GM19238 (cell line): ENCODE data around the gene MVD.

Source experiments
- DNase-seq: peaks from one replicate; pipeline ENCODE4 v3.0.0; 2011; ENCODE audit warnings: low spot score; ENCODE audit not compliant: insufficient read length

MVD gene

DNA sequence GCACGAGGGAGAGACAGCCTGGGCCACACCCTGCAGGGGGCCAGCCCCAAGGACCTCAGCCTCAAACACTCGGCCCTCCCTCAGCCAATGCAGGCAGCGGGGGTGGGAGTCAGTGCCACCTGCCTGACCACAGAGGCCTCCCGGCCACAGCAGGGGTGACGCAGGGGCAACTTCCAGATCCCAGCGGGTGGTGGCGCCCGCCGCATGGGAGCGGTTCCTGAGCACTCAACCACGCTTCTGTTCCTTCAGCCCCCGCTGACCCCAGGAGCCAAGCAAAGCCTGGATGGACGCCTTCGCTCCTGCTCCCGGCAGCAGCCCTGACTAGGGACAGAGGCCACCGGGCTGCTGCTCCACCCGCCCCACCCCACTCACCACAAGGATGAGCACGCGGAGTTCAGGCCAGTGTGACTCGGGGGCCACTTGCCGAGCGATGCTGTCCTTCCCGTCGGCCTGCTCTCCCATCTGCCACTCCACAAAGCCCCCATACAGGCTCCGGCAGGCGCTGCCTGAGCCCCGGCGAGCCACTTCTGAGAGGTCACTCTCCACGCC, 7.1 kb downstream of the MVD start:
- DNase-seq, result no peak

DNA sequence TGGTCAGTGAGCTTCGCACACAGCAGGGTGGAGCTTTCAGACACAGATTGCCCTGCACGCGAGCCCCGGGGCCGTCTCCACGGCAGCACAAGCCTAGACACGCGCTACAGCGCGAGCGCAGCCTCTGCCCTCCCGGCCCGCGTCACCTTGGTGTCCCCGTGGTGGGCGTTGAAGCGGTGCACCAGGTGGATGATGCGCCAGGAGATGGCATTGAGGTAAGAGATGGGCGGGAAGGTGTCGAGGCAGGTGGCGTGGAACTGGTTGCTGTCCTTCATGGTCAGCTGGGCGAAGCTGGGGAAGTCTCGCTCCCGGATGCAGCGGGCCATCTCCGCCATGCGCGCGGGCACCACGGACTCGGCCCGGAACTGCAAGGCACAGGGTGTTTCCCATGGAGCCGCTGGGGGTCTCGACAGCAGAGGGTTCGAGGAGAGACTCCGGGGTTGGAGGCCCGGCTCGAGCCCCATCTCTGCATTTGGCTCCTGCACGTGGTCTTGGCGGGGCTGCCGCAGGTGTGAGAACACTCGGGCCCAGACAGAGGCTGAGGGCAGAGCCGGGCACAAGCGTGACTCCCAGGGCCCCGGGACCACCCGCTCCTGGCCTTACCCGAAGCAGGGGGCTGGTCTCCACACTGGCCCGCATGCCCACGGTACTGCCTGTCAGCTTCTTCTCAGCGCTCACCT, 7.7 kb downstream of the MVD start:
- no peak for DNase-seq

DNA sequence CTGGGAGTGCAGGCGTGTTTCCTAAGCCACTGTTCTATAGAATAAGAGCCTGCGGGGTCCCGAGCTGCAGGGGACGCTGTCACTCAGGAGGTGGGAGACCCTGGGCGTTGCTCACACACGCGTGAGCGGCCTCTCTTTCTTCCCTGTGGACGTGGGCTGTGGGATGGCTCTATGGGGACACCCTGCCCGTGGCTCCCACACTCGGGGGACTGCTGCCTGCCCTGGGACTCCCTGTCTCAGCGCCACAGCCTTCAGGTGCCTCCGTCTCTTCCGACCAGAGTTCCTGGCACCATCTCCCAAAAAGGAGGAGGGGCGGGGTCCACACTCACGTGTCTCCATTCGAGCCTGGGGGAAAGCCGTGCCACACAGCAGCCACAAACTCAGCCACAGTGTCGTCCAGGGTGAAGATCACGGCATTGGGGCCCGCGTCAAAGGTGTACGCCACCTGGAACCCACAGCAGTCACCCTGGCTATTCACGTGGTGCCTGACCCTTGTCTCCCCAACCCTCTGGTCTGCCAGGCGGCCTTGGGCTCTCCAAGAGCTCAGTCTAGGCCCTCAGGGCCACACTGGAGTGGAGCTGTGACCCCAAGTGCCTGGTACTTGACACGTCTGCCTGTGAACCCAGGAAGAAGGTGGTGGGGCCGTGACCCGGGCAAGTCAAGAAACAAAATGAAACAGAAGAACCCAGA, 8.4 kb downstream of the MVD start:
- DNase-seq, result no peak

DNA sequence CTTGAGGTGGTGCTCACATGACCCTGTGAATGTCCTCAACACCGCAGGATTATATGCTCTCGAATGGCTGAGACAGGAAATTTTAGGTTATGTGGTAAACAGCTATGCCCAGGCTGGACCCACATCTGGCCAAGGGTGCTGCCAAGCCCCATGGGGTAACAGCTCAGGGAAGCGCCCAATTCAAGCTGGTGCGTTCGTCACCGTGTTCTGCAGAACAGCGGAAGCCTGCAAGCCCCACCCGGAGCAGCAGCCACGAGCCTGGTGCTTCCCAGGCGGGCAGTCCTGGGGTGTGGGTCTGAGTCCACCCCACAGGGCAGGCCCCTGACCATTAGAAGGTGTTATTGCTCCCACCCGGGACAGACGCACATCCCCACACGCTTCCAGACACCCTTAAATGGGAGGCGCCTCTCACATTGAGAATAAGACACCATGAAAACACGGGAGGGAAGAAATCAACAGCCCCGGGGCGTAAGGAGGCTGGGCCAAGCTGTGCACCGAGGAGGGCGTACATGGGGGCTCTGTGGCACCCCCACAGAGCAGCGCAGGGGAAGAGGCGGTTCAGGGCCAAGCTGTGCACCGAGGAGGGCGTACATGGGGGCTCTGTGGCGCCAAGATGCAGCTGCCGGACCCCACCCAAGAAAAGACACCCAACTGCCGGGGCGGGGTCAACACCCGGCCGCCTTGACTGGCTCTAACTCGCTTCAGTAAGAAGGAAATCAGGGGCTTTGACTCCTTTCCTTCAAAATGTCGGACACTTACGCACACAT, 9.1 kb downstream of the MVD start:
- no peak for DNase-seq

DNA sequence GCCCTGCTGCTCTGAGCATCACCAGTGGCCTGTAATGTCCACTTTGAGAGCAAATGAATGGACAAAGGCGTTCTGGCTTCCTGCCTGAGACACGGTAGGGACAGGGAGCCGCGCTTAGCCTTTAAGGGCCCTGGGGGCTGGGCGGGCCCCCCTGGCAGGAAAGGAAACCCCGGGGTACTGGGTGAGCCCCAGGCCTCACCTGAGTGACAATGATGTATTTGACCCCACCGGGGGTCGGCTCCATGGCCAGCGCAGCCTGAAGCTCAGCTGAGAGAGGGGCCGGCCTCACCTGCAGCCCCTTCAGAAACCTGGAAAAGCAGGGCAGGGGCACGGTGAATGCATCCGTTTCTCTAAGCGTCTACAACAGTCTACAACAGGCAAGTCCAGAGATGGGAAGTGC, 9.8 kb downstream of the MVD start:
- DNase-seq, result no peak

DNA sequence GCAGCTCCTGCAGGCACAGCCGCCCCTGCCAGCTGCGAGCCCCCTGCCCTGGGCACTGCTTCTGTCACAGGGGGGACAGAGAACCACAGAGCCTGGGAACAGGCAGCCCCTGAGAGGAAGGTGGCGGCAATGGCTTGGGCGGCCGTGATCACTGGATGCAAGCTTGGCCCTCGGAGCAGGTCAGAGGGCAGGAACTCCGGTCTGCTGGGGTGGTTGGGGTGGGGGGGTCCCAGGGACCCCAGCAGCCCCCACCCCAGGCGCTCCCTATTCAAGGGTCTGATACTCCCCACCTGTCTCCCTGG, 10.2 kb downstream of the MVD start:
- no peak for DNase-seq

DNA sequence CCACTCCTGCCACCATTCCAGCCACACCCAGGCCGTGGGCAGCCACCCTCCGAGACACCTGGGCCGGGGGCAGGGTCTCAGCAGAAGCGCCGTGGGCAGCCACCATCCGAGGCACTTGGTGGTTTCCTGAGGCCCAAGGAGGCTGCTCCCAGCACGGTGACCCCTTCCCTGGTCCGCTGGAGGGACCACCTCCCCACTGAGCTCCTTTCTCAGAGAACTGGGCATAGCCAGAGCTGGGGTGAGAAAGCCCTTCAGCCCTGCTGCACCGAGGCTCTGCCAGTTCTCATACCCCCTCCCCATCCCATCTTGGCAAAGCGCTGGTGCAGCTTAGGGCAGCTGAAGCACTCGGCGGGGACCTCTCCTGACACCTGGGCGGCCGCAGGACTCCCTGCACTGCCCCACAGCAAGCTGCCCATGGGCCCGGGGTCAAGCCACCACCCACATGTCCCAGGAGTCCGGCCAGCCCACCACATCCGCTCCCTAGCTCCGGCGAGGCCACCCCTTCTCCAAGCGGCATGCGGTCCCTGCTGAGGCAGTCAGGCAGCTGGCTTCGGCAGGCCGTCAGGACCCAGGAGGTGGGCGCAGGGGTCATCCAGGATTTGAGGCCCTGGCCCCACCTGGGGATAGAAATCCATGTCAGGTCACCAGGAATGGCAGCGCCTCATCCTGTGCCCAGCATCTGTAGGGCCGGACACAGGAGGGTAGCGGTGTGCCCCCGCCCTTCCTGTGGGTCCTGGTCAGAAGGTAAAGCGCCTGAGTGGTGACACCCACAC, 10.7 kb downstream of the MVD start:
- no peak for DNase-seq

DNA sequence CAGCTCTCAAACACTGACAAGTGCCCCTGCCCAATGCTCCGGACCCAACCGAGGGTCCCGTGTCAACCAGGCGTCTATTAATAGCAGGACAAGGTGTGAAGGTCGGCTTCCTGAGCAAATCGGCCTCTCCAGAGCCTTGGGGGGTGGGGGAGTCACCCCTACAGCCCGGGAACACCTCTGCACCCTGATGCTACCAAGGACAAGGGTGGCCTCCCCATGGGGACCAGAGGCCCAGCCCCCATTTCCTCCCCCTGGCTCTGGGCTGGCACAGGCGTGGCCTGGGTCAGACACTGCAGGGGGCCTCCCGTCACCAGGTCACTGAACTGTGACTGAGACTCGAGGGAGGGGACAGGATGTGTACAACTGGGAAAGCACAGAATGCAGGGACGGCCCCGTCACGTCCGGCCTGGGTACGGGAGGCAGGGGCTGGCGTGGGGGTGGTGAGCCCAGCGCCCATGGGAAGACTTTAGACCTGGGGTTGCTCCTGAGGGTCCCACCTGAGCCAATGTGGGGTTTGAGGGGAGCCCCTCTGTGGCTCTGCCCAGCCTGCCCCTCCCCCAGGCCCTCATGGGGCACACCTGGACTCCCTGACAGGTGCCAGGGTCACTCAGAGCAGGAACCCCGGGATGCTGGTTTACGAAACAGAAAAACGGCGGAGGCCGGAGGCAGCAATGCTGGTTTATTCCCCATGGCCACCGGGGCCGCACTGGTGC, 11.5 kb downstream of the MVD start:
- peak; percentile 99 for DNase-seq

DNA sequence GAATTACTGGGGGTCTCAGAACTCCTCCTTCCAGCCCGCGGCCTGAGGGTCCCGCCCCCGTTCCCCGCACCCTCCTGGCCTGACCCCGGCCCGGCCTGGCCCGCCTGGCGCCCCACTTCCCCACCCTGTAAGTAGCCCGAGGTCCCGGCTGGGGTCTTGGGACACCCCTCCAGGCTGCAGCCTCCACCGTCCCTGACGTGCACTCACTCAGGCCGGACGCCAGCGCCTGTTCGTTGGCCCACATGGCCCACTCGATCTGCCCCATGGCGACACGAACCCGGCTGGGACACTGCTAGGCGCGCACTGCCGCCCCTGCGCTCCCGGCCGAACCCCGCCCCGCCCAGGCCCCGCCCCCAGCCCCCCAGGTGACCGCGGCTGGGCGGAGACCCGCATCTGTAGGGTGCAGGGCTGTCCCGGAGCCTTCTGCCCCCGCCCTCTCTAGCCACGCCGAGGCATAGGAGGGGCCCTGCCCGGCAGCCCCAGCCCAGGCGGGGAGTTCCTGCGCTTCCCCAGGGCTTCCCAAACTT, 12.1 kb downstream of the MVD start, which contains the start of gene CYBA:
Gene CYBA, minus strand, starts transcription at position 305 of the 527 bp plus-strand sequence. Its CDS starts 40 bp downstream, at position 265.
- DNase-seq, result peak; percentile 99

DNA sequence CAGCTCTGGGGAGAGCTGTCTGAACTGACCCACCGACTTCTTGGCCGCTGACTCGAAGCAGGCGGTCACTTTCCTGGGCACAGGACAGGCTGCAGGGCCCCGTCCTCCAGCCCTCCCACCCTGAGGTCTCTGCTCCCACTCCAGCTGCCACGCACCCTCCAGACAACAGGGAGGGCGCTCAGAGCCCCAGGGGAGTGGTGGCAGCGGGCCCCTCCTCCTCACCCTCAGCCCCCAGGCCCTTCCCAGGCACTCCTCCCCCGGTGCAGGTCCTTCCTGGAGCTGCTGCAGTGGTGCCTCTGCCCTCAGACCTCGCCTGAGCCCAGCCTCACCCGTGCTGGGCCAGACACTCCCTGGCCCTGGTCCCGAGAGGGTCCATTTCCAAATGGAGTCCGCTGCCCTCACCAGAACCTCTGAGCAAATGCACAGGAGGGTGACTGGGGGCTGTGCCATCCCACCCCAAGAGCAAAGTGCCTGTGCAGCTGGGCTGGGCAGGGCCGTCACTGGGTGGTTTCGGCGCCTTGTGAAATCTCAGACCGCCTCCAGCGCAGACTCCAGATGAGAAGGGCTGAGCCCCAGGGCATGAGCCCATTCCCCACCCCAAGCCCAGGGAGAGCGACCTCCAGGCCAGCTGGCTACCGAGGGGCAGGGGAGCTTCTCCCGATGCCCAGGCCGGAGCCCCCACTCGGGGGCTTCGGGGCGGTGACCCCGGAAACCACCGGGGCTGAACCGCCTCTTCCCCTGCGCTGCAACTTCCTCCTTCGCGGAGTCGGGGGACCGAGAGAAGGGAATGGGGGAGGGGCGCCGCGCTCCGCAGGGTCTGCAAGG, 12.8 kb downstream of the MVD start:
- peak; percentile 75 for DNase-seq

DNA sequence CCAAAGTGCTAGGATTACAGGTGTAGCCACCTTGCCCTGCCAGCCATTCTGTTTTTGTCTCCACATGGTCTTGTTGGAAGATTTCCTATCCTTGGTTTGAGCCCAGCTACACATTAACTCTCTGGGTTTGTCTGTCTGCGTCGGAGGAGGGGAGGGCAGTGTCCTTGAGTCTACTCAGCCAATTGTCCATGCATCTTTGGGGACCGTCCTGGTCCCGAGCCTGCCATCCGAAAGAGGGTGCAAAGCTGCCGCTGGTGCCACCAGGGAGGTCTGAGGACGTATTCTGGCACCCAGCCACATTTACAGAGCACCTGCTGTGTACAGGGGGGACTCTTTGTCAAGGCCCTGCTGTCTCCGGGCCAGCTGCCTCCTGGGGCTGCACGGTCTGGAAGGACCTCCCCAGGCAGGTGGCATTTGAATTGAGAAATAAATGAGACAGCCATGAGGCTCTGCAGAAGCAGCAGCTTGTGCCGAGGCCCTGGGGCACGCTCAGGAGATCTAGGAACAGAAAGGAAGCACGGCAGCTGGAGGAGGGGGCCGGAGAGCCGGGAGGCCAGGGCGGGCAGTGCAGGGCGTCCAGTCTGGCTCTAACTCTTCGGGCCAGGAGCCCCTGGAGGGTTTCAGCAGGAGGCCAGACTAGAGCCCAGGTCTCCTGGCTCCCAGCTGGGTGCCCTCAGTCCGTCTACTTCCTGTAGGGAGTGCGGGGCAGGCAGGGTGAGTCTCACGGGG, 13.5 kb downstream of the MVD start:
- no peak for DNase-seq

DNA sequence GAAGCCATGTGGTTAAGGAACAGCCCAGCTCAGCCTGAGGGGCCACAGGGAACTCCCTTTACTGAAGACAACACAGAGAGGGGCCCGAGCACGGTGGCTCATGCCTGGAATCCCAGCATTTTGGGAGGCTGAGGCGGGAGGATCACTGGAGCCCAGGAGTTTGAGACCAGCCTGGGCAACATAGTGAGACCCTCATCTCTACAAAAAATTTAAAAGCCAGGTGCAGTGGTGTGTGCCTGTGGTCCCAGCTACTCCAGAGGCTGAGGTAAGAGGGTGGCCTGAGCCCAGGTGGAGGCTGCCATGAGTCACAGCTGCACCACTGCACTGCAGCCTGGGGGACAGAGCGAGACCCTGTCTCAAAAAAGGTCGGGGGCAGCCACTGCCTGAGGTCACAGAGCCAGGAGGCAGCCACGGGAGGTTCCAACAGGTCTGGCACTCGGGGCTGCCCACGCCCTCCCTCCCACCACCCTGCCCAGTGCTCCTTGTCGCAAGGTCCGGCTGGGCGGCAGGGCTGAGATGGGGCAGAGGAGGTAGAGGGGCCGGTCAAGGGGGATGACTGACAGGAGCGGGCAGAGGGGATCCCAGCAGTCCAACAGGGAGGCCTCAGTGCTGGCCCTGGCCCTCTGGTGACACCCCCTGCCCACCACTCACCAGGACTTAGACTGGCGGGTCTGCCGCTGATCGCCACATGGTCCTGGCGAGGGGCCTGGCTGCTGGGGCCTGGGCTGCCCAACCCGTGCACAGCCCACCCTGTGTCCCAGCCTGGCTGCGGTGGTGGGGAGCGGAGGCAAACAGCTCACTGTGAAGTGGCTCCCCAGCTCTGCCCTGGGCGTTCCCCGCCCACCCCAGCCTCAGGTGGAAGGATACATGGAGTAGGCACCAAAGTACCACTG, 15.5 kb downstream of the MVD start:
- no peak for DNase-seq

DNA sequence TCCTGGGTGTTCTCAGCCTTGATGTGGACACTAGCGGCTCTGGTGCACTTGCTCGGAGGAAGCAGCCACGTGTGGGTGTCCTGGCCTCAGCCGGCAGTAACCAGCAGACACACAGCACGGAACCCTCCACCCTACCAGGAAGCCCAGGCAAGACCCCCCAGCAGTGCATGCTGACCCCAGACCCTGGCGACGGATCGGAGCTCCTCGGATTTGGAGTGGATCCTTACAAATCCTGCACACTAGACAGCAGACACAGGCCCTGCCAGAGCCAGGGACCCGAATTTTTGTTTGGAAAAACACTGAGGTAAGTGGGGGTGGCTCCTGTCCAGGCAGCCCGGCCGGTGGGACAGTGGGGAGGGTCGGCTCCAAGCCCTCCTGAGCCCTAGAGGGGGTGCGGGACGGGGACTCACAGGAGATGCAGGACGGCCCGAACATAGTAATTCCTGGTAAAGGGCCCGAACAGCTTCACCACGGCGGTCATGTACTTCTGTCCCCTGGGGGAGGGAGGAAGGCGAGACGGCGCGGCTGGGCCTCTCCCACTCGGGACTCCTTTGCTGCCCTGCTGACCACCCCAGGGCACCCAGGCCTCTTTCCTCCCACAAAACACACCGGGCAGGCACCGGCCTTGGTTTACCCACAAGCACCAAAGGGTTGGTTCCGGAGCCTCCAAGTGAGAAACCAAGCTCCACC, 16.4 kb downstream of the MVD start:
- DNase-seq, result no peak

DNA sequence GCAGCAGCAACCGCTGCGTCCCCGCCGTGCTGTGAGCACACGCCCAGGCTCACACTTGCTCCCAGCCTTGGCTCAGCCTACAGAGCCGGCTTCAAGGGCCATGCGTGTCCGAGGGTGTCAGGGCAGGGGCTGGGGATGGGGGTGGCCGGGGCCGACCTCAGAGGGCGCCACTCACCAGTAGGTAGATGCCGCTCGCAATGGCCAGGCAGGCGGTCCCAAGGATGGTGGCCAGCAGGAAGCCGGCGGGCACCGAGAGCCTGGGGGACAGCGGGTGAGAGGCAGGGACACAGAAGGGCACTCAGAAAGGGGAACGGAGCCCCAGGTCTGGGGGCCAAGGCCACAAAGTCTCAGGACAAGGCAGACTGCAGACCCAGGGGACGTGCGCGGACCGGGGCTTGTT, 16.9 kb downstream of the MVD start:
- no peak for DNase-seq

DNA sequence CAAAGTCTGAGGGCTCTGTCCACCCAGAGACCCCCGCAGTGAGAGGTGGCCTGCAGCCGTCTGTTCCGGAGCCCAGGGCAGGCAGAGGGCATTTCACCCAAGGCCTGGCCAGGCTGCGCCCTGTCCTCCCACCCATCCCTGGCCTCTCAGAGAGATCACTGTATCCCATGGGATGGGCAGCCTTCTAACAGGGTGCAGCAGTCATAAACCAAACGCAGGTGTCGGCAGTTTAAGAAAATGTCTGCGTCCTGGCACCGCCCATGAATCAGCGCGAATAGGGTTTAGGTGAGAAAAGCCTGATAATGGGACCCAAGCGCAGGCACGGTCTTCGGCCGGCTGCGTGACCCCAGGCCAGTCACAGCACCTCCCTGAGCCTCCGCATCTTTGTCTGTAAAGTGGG, 17.4 kb downstream of the MVD start:
- no peak for DNase-seq

DNA sequence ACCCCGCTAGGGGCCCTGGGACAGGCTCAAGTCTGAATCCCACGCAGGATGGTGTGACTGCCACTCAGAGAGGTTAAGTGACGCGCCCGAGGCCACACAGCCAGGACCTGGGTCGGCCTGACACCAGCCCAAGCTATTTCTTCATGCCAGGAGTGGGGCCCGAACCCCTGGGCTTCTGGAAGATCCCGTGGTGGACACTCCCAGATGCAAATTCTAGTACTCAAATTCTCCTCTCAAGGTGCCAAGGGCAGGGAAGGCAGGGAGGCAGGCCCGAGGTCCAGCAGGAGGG, 19.3 kb downstream of the MVD start:
- no peak for DNase-seq

DNA sequence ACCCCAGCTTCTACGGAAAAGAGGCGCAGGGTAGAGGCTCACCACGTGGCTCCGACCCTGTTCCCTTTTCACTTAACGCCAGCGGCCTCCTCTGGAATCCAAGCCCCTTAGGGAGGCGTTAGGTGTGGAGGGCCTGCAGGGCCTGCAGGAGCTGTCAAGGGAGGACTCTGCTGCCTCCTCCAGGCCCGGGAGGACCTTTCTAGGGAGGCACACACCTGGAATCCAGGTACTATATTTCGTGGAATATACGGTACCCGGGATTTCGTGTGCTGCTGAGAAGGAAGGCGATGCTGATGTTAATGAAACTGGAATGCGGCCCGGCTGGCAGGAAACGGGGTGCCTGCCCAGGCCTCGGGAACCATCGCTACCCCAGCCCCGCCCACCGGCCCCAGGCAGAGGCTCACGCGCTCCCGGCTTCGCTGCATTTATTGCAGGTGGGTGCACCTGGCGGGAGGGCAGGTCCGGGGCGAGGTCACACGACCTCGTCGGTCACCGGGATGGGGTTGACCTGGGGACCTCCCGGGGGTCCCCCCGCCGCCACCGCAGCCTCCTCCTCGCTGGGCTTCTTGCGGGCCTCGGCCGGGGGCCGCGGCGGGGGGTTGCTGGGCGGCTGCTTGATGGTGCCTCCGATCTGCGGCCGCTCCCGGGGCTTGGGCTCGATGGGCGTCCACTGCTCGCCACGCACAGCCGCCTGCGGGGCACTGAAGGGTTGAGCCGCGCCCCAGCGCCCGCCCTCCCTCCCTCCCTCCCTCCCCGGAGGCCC, 19.8 kb downstream of the MVD start:
- no peak for DNase-seq
